NCI-H1436 (cell line): ENCODE measurements around the gene SLC6A12.
"Not testable (repeated sequence)": the region's sequence is repeated elsewhere in the genome, so short reads cannot be mapped to it uniquely, and the experiment has no call there.

Experiments
- DNase-seq: peaks from one replicate; lab custom pipeline; 2025; lab: John Stamatoyannopoulos, UW

The SLC6A12 gene

DNA sequence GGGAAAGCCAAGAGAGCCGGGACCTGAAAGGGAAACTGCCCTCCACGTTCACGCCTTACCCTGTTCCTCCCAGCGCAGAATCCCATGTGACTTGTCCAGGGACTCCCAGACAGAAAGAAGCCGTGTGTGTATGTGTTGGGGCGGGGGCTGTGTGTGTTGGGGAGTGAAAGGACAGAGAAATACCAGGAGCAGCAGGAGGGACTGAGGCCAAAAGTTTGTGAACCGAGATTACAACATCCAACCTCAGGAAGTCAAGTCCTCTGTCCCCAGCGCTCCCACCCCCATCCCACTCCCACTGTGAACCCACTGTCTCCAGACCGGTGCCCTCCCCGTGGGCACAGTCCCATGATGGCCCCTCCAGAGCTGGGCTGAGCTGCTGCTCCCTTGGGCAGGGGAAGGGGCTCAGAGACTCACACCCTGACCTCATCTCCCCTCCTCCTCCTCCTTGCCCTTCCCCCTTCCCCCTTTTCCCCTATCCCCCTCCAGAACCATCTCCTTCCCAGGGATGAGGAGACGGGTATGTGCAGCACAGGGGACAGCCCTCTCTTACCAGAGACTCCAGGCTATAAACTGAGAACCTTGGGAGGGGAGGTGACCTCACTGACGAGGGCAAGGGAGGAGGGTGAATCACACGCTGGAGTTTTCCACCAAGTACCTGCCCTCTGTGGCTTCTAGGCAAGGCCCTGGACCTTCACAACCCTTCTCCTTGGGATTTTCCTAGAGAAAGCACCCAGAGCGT is at the start of gene SLC6A12:
SLC6A12 (minus strand) TSS at position 155 of the 739 bp plus-strand sequence. CDS start 4,171 bp downstream, outside the sequence.
- no peak for DNase-seq

DNA sequence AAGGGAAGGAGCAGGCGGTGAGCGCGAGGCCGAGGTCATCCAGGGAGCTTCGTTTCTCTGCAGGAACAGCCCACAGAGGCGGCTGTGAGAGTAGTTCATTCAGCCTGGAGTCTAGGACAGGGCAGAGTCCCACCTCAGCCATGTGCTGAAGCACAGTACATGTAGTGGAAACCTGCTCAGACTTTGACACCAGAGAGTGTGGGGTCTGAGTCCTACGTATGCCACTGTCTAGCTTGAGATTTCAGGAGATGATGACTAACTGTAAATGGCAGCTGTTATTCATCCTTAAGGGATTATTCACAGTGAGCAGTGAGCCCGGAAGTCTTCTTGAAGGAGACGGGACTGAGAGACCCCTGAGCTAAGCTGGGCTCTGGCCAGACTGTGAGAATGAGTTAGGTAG is 49.6 kb upstream of the SLC6A12 start:
- no peak for DNase-seq

DNA sequence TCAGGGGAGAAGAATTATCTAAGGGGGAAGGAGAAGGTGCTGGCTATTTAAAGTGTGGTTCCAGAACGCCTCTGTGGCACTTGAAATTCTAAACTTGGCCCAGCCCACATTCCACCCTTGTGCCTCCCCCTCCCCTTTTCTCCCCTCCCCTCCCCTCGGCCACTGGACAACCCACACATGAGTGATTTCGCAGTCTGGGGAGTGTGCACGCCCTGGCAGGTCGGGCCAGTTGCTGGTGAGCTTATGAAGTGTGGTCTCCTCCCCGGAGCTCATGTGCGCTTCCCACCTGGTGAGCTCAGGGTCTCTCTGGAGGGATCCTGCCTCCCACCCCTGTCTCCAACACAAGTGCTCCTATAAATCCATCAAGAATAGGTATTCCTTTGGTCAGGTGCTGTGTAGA is 48.9 kb upstream of the SLC6A12 start, which contains the start of gene SLC6A13:
SLC6A13 (minus strand) TSS at position 20 of the 400 bp plus-strand sequence. CDS start 2,784 bp downstream, outside the sequence.
- DNase-seq, result no peak

DNA sequence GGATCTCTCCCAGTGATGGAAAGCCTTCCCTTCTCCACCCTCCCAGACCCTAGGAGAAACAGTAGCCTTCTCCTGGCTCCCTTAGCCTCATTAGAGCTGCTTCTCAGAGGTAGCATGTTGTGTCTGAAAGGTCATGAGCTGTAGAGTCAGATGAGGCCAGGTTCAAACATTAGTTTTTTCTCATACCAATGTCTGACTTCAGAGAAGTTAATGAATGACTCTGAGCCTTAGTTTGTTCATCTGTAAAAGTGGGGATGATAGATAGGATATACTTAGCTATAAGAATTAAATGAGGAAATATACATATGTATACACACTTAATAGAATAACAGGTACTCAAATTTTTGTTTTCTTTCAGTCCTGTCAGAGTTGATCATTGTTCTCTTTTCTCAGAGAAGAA is 48.2 kb upstream of the SLC6A12 start:
- DNase-seq, result no peak

DNA sequence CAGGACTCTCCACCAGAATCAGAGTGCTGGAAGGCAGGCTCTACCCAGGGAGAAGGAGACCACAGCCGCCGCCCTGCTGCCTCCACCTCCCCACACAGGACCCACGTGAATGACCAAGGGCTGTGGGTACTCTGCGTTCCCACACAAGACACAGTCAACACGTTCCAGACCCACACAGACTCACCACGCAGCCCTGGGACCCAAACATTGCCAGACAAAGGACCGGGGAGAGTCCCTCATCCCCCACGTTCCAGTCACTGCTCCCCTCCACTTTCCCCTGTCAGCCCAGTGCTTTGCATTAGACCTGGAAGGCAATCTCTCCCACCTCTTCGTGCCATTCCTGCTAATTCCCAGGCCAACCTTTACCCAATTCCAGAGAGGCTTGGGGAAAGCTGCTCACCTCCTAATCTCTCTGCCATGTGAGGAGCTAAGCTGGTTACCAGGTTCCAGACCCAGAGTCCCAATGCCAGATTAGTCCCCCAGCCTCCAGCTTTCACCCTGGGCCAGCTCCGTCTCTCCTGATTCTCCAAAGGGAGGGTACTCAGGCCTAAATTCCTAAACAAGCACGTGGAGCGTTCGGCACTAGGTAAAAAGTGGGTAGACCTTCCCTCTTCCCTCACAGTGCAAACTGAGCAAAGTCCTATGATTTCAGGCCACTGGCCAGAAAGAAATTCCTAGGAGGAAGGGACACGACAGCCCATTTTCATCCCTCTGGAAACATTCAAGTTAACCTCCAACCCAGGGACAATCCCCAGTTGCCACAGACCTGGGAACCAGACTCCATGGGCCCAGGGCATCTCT is 43.8 kb upstream of the SLC6A12 start:
- DNase-seq, result no peak

DNA sequence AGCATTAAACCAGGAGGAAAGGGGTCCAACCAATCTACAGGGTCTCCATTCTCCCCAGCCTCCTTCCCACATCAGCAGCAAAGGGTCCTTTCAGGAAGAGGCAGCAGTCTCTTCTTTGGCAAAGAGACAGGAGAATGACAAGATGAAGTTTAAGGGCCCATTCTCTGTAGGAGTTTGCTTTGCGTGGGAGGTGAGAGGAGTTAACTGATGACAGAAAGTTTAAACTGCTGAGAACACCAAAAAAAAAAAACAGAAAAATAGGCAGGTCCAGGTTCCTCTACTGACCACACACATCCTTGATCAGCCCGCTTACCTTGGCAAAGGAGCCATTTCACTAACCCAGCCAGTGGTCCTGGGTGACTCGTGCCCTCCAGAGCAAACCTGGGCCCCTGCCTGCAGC is 43.0 kb upstream of the SLC6A12 start:
- no peak for DNase-seq

DNA sequence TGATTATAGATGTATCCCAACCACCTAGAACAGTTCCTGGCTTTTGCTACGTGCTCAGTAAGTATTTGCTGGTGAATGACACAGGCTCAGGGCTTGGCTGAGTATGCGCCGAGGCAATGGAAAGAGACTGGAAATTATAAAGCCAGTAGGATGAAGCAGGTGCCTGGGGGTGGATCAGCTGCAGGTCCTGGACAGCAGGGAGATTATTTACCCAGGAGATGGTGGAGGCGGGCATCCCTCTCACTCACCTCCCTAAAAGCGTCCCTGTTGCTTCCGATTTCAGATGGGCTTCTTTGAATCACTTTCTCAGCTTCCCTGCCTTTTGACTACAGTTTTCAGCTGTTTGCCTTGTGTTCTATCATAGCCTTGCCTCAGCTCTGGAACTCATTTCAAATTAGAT is 42.3 kb upstream of the SLC6A12 start:
- DNase-seq, result no peak

DNA sequence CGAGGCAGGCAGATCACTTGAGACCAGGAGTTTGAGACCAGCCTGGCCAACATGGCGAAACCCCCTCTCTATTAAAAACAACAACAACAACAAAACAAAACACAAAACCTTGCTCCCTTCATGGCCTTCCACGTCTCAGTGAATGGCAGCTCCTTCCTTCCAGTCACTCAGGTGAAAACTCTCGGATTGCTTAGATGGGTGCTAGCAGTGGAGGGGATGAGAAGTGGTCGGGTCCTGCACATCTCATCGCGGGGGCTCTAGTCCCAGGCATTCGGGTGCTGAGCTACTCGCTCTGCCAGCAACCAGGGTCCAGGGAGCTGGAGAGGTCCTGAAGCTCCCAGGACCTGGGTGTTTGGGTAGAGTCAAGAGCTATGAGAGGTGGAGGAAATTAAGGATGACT is 41.0 kb upstream of the SLC6A12 start:
- no peak for DNase-seq

DNA sequence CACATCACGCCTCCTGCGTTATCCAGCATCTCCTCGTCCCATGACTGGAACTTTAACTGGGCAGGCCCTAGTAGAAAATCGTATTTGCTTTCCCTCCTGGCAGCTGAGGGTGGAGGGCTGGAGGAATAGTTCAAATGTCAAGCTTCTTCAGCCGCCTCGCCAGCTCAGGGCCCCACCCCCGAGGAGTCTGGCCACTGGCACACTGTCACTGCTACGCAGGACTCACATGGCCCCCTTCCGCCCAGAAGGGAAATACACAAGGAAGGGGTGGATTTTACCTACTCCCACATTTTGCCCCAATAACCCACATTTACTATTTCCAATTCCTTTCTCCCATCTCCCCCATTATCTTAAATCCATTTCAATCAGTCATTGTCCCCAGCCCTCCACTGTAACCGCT is 40.1 kb upstream of the SLC6A12 start:
- no peak for DNase-seq

DNA sequence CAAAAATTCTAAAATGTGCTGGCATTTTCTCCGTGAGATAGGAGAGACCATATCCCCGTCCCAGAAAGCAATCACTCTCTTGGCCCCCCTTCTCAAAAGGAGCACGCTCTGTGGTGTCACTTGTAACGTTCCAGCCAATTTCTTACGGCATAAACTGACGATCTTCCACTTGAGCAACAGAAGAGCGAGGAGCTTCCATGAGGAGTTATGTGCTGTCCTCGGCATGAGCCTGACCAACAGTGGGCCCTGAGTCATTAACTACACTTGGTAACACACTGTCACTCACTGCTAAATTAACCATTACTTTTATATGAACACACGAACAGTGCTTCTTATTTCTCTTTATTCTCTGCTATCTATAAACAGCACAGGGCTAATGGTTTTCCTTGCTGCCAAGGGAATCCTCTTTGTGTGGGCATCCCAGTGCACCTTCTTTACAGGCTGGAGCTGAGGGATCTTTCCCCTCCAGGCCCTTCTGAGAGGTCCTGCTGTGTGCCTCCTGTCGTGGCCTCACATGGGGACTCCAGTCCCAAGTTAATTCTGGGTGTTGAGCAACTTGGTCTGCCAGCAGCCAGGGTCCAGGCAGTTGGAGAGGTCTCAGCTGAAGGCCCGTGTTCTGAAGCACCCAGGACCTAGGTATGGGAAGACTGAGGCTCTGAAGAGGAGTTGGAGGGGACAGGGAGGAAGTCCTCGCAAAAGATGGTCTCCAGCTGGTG is 39.3 kb upstream of the SLC6A12 start:
- DNase-seq, result no peak

DNA sequence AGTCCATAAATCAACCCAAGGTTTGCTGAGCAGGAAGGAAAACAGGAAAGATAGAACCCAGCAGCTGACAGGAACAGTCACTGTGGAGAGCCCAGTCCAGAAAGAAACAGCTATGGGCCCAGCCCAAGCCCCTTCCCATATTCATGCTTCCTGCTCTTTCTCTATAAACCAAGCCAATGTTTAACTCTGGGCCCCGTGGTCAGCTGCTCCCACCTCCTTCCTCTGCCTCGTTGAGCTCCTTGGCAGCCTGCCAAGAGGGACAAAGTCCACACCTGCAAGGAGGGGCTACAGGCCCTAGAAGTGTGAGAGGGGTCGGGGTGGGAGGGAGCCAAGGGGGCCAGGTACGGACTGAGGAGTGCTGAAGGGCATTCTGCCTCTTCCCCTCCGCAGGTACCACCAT is 38.7 kb upstream of the SLC6A12 start:
- no peak for DNase-seq

DNA sequence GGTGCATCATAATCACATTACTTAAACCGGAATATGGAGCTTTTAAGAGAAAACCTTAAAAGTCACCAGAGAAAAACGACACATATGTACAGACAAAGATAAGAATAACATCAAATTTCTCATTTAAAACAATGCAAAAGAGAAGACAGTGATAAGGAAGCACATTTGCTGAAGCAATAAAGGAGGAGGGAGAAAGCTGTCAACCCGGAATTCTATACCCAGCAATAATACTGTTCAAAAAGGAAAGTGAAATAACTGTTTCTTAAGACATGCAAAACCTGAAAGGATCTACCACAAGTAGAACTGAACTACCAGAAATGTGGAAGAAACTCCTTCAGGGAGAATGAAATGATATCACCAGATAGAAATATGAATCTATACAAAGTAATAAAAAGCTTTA is 33.3 kb upstream of the SLC6A12 start:
- DNase-seq, result no peak

DNA sequence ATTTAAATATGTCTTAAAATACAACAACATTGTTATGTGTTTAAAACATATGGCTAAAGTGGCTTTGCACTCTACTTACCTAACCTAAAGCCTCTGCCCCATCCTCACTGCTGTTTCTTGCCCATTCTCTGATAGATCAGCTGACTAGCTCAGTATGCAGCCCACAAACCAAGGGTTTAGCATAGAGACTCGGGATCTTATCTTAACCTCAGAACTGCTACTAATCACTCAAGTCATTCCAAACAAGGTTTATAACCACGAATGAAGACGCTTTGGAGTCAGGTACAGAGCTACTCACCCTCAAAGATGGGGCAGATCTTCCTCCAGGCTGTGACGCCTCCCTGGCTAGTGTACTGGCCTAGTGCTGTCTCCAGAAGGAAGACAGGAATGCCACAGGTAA is 29.4 kb upstream of the SLC6A12 start:
- DNase-seq, result no peak

DNA sequence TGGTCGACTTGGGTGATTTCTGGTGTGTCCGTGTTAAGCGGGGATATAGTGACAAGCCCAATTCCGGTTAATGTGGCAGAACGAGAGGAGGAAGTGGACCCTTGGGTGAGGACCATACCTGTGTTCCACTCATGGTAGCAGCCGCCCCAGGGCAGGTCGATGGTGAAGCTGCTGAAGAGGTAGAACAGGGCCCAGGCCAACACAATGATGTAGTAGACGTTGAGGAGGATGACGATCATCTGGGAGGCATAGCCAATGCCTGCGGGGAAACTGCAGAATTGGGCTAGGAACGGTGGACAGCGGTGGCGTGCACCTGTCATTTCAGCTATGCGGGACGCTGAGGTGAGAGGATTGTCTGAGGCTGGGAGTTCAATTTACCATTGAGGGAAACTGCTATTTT is 28.5 kb upstream of the SLC6A12 start:
- DNase-seq, result no peak

DNA sequence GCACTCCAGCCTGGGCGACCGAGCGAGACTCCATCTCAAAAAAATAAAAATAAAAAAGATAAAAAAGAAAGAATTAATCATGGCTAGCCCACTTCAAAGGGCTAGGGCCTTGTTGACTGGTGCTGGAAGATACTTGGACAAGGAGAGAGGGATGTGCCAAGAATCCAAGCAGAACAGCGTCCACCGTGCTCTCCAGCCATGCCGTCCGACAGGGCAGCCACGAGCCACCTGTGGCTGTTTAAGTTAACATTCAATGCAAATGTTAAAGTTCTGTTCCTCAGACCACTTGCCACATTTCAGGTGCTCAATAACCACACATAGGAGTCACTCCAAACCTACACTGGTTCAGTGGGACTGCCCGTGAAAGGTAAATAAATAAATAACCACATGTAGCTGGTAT is 27.3 kb upstream of the SLC6A12 start:
- DNase-seq, result no peak

DNA sequence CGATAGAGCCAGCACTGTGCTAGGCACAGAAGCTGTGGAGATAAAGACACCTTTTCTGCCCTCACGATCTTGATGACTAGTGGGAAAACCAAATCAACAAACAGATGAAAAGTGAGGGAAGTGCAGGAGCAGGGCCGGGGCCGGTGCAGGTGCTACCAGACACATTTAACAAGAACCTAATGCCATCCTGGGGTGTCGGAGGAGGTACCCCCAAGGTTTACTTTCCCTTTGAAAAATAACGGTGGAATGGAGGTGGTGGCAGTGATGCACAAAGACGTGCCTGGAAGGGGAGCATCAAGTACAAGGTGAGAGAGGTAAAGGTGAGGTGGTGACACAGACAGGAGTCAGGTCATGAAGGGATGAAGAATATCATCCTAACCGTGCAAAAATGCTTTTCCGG is 26.6 kb upstream of the SLC6A12 start:
- no peak for DNase-seq

DNA sequence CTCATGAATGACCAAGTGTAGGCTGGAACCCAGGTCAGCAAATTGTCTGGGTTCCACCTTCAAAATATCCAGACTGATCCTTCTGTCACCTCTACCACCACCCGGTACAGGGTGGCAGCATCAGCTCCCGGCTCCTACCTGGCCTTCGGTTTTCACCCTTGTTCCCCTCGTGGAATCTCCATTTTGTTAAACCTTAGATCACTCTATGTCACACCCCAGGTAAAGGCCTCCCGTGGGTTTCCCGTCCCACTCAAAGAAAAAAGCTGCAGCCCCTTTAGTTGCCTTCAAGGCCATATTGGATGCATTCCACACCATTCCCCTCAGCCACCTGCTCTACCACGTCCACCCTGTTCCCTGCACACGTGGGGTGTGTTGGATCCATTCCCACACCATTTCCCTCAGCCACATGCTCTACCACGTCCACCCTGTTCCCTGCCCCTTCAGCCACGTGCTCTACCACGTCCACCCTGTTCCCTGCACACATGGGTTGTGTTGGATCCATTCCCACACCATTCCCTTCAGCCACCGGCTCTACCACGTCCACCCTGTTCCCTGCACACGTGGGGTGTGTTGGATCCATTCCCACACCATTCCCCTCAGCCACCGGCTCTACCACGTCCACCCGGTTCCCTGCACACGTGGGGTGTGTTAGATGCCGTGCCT is 24.9 kb upstream of the SLC6A12 start:
- no peak for DNase-seq

DNA sequence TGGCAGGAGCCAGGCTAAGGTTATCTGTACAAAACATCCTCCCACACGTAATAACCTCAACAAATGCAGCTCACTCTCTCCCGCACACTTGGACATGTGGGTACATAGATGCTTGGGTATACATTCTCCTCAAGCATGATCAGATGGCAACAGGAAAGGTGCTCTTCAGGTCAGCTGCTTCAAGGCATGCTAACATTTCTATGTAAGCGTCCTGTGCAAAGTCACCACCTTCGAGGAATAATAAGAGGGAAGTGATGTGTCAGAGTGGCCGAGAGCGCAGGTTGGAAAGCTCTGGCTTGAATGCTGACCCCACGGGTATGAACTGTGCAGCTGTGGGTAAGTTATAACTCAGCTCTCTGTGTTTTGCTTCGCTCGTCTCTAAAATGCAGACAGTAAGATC is 24.2 kb upstream of the SLC6A12 start:
- DNase-seq, result no peak

DNA sequence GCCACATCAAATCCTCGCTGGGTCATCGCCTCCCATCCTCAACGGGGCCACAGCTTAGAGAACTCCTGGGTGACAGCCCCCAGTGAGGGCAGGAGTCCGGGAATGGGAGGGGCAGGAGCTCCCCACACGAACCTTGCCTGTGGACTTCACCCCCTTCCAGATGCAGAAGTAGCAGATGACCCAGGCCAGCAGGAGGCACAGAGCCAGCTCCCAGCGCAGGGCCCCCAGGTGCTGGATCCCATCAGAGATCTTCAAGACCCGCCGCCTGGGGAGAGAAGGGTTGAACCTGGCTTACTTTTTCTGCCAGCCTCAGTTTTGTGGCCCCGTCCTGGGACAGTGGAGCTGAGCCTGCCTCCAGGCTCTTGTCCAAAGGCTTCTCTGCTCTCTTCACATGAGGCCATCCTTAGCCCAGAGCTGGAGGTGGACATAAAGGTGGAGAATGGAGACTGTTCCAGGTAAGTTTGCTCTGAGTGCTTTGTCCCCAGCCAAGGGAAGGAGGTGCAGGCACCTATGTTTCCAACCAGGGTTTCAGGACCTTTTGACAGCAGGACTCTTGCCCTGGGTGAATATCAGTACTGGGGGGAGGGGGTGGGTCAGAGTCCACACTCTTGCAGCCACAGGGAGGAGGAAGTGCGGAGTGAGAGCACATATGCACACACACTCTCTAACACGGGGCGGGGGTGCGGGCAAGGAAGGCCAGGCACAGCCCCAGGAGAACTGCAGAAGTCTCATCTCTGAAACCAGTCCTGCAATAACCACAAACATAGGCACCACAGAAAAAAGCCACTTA is 23.3 kb upstream of the SLC6A12 start:
- no peak for DNase-seq

DNA sequence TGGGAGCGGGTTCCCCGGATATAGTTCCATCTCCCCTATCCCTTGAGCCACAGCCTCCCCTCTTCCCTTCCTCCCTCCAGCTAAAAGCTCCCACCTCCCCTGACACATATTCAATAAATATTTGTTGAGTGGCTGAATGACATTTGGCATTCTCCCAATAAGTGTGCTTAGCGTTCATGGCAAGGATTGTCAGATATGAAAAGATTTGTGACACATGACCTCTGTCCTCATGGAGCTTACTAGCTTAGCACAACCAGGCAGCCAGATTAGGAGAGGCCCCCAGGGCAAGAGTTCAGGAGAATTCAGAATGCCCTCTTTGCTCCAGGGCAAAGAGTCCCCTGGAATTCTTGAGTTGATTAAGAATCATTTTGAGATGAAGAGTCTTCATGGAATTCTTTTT is 22.5 kb upstream of the SLC6A12 start:
- DNase-seq, result no peak

DNA sequence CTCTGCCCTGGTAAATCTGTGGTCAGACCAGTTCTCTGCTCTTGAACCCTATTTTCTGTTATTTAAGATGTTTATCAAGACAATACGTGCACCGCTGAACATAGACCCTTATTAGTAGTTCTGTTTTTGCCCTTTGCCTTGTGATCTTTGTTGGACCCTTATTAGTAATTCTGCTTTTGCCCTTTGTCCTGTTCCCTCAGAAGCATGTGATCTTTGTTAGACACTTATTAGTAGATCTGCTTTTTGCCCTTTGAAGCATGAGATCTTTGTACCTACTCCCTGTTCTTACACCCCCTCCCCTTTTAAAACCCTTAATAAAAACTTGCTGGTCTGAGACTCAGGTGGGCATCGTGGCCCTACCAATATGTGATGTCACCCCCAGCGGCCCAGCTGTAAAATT is 22.0 kb upstream of the SLC6A12 start:
- DNase-seq, result not testable (repeated sequence)
